GM23338 (cell line): Measurements from ENCODE around the gene HMOX1.

Experiments used
- CTCF ChIP-seq, 2 experiments: fragments of 200-600 bp in 1 of 2; sonication (generic) in 1 of 2; conservative IDR thresholded peaks; 2 replicates each; pipeline versions ENCODE4 v1.5.1 to v1.6.1; 2016 to 2017; ENCODE audit warnings: antibody characterized with exemption in 2 of 2, low read depth in 2 of 2, mild to moderate bottlenecking in 2 of 2, moderate library complexity in 1 of 2
- ETS1 ChIP-seq: IDR thresholded peaks from 2 replicates; pipeline ENCODE4 v1.6.1; 2016; ENCODE audit warnings: antibody characterized with exemption
- EZH2 ChIP-seq: fragments of 200-600 bp; sonication (generic); IDR thresholded peaks from one replicate; pipeline ENCODE4 v1.8.0; 2017; ENCODE audit warnings: antibody characterized with exemption, mild to moderate bottlenecking, low read depth; ENCODE audit not compliant: unreplicated experiment
- EZH2phosphoT487 ChIP-seq: fragments of 200-600 bp; sonication (generic); IDR thresholded peaks from one replicate; pipeline ENCODE4 v1.8.1; 2018; ENCODE audit warnings: antibody characterized with exemption; ENCODE audit not compliant: unreplicated experiment
- JUNB ChIP-seq: IDR thresholded peaks from one replicate; pipeline ENCODE4 v1.6.1; 2016; ENCODE audit warnings: antibody characterized with exemption; ENCODE audit not compliant: unreplicated experiment
- POLR2AphosphoS5 ChIP-seq: IDR thresholded peaks from 2 replicates; pipeline ENCODE4 v1.6.1; 2016; ENCODE audit warnings: antibody characterized with exemption, low read depth
- REST ChIP-seq: IDR thresholded peaks from one replicate; pipeline ENCODE4 v1.6.1; 2018; ENCODE audit warnings: antibody characterized with exemption; ENCODE audit not compliant: unreplicated experiment
- STAT1 ChIP-seq: IDR thresholded peaks from one replicate; pipeline ENCODE4 v1.6.1; 2016; ENCODE audit warnings: antibody characterized with exemption; ENCODE audit not compliant: unreplicated experiment

- TF ChIP-seq CTCF (conservative IDR thresholded peaks at IDR 0.05; ENCODE audit: low read depth in 2 of 2), result 0 out of 4 replicates have a peak, but pooled peaks of 1 of the 2 experiments have one; percentile 7
- TF ChIP-seq EZH2, result no peak
- TF ChIP-seq EZH2phosphoT487, result no peak
- TF ChIP-seq ETS1, result no peak
- no peak for TF ChIP-seq JUNB
- no peak for TF ChIP-seq POLR2AphosphoS5
- TF ChIP-seq REST, result no peak
- TF ChIP-seq STAT1, result no peak
Measured at GRCh38 chr22:35335468-35335867, 45.4 kb upstream of the HMOX1 start.
